HG03045 (cell line): Measurements from ENCODE around the gene CHPF2.
A peak's percentile ranks its signal among the peaks of the same experiment; 100 is the strongest.

Source experiments
- ATAC-seq: cut with Tn5 transposase; IDR thresholded peaks from one replicate; pipeline ENCODE4 v1.9.1; 2021; ENCODE audit warnings: mild to moderate bottlenecking, moderate library complexity; ENCODE audit not compliant: unreplicated experiment

Gene CHPF2

DNA sequence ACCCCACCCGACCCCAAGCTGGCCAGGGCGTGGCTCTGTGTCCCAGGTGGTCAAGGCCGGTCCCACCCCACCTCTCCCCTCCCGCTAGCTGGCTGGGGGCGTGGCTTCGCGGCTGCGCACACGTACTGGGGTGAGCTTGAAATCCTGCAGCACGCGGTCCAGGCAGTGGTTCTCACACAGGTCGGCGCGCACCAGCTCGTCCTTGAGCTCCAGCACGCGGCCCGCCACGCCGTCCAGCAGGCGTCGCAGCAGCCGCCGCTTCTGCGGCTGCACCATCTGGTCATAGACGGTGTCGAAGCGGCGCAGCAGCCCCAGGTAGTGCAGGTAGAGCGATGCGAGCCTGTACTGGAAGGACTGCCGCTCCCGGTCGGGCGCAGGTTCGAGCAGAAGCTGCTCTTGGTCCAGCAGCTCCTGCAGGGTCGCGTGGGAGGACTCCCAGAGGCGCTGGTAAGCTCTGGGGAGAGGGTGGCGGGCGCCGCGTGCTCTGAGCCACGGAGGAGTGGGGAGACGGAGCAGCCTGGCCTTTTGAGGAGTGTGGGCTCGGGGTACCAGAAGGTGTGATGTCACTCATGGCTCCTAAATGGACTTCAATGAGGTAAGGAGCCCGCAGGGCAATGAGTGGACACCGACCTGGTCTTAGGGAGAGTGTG is 27.8 kb upstream of the CHPF2 start:
- ATAC-seq: no peak

- no peak for ATAC-seq
Observed at GRCh38 chr7:151205730-151206129, 26.6 kb upstream of the CHPF2 start.

- ATAC-seq: no peak
Observed at GRCh38 chr7:151206914-151207313, 25.4 kb upstream of the CHPF2 start.

GRCh38 chr7:151207315-151207714 is 25.0 kb upstream of the CHPF2 start:
- no peak for ATAC-seq

DNA sequence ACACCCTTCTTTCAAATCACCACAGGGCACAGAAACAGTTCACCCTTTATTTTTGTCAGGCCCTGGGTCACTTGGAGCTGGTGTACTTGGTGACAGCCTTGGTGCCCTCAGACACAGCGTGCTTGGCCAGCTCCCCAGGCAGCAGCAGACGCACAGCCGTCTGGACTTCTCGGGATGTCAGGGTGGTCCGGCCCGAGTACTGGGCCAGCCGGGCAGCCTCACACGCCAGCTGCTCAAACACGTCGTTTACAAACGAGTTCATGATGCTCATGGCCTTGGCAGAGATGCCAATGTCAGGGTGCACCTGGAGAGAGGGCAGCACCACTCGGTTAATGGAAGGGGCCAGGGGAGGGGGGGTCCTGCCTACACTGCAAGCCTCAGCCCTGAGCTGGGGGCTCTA is 24.5 kb upstream of the CHPF2 start:
- ATAC-seq: no peak

GRCh38 chr7:151208253-151208862 is 23.9 kb upstream of the CHPF2 start:
- no peak for ATAC-seq

DNA sequence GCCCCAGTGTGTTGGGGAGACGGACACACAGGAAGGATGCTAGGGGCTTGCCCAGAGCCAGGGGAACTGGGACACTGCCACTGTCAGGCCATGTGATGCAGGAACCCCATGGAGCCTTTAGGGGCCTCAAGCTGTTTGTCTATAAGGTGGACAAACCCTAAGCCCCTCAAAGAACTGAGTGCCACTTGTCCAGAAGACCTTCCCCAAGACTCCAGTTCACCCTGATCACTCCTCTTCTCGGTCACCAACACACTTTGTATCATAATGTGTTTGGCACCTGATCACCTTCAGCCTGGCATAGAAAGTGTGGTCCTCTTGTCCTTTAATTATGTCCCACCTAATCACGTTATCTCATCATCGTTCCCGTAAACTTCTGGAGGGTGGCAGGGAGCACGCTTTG is 22.7 kb upstream of the CHPF2 start:
- ATAC-seq: no peak

GRCh38 chr7:151210087-151210854 is 22.0 kb upstream of the CHPF2 start, which contains the start of gene H2BK1:
Gene H2BK1, minus strand, starts transcription at chr7:151210488. Its CDS starts 170 bp downstream, at chr7:151210318.
- no peak for ATAC-seq

- no peak for ATAC-seq
Observed at GRCh38 chr7:151211155-151211772, 21.0 kb upstream of the CHPF2 start.

DNA sequence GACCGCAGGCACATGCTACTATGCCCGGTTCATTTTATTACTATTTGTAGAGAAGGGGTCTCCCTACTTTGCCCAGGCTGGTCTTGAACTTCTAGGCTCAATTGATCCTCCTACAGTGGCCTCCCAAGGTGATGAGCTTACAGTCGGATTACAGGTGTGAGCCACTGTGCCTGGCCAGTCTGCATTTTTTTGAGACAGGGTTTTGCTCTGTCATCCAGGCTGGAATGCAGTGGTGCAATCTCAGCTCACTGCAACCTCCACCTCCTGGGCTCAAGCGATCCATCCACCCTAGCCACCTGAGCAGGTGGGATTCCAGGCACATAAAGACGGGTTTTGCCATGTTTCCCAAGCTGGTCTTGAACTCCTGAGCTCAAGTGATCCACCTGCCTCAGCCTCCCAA is 19.7 kb upstream of the CHPF2 start:
- ATAC-seq: no peak

DNA sequence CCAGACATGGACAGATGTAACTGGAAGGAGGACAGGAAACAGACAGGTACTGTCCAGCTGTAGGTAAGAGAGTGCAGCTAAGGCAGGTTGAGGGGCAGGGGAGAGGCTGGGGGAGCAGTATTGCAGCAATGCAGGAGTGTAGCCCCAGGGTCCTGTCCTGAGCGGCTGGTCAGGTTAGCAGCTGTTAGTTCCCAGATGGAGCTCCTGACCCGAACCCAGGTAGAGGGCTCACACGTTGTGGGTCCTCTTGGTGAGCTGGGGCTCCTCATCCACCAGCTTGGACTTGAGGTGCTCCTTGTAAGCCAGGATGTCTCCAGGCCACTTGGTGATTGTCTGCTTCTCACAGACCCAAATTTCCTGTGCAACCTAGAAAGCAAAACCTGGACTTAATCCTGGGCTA is 18.5 kb upstream of the CHPF2 start:
- ATAC-seq: no peak

DNA sequence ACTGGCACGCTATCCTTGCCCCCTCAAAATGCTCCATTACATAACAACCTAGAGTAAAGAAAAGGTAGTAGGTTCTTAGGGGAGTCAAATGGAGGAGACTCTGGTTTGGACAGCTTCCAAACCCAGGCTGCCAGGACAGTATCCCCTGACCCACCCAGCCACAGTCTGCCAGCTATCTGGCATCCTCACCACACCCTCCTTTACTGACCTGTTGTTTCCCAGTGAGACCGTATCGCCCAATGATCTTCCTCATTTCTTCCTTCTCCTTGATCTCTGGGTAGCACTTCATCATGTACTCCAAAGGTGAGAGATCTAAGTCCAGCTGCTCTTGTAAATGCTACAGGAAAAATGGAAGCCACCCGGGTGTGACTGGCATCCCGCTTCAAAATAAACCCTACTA is 16.9 kb upstream of the CHPF2 start:
- no peak for ATAC-seq

DNA sequence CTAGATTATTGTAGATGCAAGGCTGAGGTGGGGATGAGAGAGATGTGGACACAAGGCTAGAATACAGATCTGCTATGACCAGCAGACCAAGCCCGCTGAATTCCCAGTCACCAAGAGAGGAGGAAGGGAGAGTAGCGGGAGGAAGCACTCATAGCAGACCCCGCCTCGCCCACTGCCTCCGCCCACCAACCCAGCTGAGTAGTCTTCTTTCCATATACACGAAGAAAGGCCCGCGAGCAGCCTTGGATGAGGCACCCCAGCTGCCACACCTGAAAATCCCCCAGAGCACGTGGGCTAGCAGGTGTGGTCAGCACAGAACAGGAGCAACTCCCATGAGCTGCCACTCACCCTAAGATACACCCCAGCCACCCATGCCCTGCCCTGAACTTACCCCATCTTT is 14.1 kb upstream of the CHPF2 start:
- no peak for ATAC-seq

DNA sequence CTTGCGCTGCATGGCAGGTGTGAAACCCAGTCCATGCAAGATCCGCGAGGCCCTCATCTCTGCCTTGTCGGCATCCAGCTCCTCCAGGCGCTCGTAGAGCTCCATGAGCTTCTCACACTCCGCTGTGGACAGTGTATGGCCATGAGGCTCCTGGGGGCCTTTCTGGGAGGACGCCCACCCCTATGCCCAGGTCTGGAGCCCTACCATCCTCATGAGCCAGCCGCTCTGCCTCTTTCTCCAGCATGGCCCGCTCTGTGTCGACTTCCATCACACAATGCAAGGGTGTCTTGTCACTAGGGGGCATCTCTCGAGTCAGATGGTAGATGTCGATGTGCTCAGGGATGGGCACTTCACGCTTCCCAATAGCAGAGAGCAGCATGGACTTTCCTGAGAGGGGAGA is 8.6 kb upstream of the CHPF2 start:
- ATAC-seq: no peak

GRCh38 chr7:151225948-151226510 is 6.3 kb upstream of the CHPF2 start:
- ATAC-seq: no peak

GRCh38 chr7:151226560-151226874 is 5.8 kb upstream of the CHPF2 start:
- ATAC-seq: peak; percentile 8

DNA sequence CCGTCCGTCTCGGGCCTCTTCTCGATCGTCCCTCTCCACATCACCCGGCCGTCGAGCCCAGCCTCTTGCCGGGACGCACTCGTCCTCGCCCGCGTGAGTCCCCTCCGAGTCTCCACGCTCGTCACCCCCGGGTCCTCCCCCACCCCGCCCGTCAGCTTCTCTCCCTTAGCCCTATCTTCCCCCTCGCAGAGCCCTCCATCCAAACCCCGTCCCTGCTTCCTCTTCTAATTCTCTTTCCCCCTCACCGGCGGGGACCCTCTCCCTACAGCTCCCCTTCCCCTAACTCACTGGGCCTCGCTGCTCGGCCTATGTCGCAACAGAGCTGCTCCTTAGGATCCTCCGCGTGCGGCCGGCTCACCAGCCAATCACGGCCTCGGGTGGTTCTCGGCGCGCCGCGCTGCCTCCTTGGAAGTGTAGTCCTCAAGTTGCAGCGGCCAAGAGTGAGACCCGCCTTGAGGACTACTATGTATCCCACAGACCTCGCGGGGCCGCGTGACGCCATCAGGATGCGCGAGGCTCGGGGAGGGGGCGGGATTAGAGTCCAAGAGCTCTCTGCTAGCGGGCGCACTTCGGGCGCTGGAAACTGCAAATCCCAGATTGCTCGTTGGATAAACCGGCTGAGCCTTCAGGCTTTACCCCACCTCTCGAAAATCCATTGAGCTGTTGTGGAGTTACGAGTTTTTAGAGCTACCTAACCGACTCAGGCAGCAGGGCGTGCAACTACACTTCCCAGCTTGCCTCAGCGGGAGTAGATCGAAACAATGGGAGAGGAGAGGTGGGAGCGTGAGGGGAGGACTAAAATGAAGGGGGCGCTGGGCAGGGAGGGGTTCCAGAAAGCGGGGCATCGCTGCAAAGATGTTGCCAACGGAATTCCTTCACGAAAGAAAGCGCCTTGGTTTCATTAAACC is 5.2 kb upstream of the CHPF2 start, which contains the start of gene ABCF2:
Gene ABCF2 (minus strand): TSS at position 331 of the 908 bp plus-strand sequence. CDS start 747 bp downstream, outside the sequence.
- ATAC-seq: peak; percentile 100

- ATAC-seq: no peak
Observed at GRCh38 chr7:151228024-151228866, 4.0 kb upstream of the CHPF2 start.

DNA sequence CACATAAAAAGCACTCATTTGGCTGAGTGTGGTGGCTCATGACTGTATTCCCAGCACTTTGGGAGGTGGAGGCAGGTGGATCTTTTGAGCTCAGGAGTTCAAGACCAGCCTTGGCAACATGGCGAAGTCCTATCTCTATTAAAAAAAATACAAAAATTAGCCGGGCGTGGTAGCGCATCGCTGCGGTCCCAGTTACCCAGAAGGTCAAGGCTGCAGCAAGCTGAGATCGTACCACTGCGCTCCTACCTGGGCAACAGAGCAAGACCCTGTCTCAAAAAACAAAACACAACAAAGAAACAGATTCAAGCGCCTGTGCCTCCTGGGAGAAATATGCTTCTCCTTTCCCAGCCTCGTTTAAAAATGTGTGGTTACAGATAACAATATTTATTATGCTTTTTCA is 3.0 kb upstream of the CHPF2 start:
- ATAC-seq: no peak
